Endothelial cell of umbilical vein (primary cell): ENCODE measurements around the gene CYP1A2. TPM values are rescaled to one million over a fixed set of nuclear protein-coding genes. Genes with fewer than 3 reads are reported as not detected.
A peak's percentile ranks its signal among the peaks of the same experiment; 100 is the strongest.

Source experiments
- BruUV-seq: library from RNA; stranded (reverse); fragments of 400-500 nt; replicated peaks from 2 replicates; lab custom pipeline; 2021; lab: Mats Ljungman, UMichigan
- CTCF ChIA-PET: fragments of 300-600, 350-600 bp; sonication (Branson Sonifier 250); formaldehyde crosslinking; loops from one replicate; lab custom pipeline; 2021; ENCODE audit warnings: antibody characterized with exemption, inconsistent platforms; lab: Charles Lee
- POLR2A ChIA-PET: fragments of 300-600, 350-600 bp; sonication (Branson Sonifier 250); formaldehyde crosslinking; loops from one replicate; lab custom pipeline; 2021; ENCODE audit warnings: antibody characterized with exemption, inconsistent platforms; lab: Charles Lee
- DNase-seq: peaks from one replicate; pipeline ENCODE4 v3.0.0-alpha.2; 2011; ENCODE audit warnings: low read depth, low spot score
- FAIRE-seq: peaks from 2 replicates; lab custom pipeline; 2011; peaks lifted over from hg19 to GRCh38; lab: Jason Lieb, UNC
- H2AFZ ChIP-seq: 2 replicates; pipeline ENCODE4 v1.6.0; 2012; ENCODE audit warnings: low read depth, low read length, control low read depth, inconsistent platforms
- H3K27ac ChIP-seq: 2 replicates; pipeline ENCODE4 v1.5.1; 2011; ENCODE audit warnings: low read depth, mild to moderate bottlenecking, control low read depth, low read length, moderate library complexity; ENCODE audit not compliant: insufficient read depth
- H3K27me3 ChIP-seq, 2 experiments: 2 replicates each; pipeline versions ENCODE4 v1.6.0 to v1.6.1; 2011; ENCODE audit warnings: low read length in 2 of 2, mixed read lengths in 1 of 2; ENCODE audit not compliant: control insufficient read depth in 2 of 2, insufficient read depth in 2 of 2
- H3K36me3 ChIP-seq, 2 experiments: 2 replicates in 1 of 2; 3 replicates in 1 of 2; pipeline ENCODE4 v1.5.1; 2011; ENCODE audit warnings: low read length in 2 of 2, mild to moderate bottlenecking in 1 of 2, moderate library complexity in 1 of 2; ENCODE audit not compliant: control insufficient read depth in 2 of 2, insufficient read depth in 2 of 2; ENCODE audit errors: extremely low read depth in 1 of 2
- H3K4me1 ChIP-seq: 3 replicates; pipeline ENCODE4 v1.5.1; 2011; ENCODE audit warnings: mild to moderate bottlenecking, low read length; ENCODE audit not compliant: control insufficient read depth, insufficient read depth; ENCODE audit errors: extremely low read depth
- H3K4me2 ChIP-seq: 2 replicates; pipeline ENCODE4 v1.6.1; 2011; ENCODE audit warnings: low read length, control low read depth, mixed read lengths; ENCODE audit not compliant: insufficient read depth
- H3K4me3 ChIP-seq, 3 experiments: fragments of 200-600 bp in 1 of 3; sonication (generic), shearing (Covaris generic) in 1 of 3; replicated peaks in 1 of 3; 2 replicates each; pipeline ENCODE4 v1.5.1; 2011 to 2016; ENCODE audit warnings: control low read depth in 3 of 3, low read length in 3 of 3, mild to moderate bottlenecking in 2 of 3, inconsistent platforms in 1 of 3, low read depth in 1 of 3, moderate library complexity in 1 of 3; ENCODE audit not compliant: insufficient read depth in 1 of 3
- H3K79me2 ChIP-seq: 2 replicates; pipeline ENCODE4 v1.6.0; 2012; ENCODE audit warnings: low read length, inconsistent platforms; ENCODE audit not compliant: control insufficient read depth, insufficient read depth
- H3K9ac ChIP-seq: replicated peaks from 2 replicates; pipeline ENCODE3; 2011; ENCODE audit warnings: low read length, control low read depth; ENCODE audit not compliant: insufficient read depth; ENCODE audit errors: extremely low read depth
- H3K9me1 ChIP-seq: replicated peaks from 3 replicates; pipeline ENCODE4 v1.6.0; 2011; ENCODE audit warnings: mild to moderate bottlenecking, low read length; ENCODE audit not compliant: control insufficient read depth, insufficient read depth; ENCODE audit errors: extremely low read depth
- H3K9me3 ChIP-seq: replicated peaks from 2 replicates; pipeline ENCODE4 v1.5.1; 2012; ENCODE audit warnings: low read length, inconsistent platforms; ENCODE audit not compliant: control insufficient read depth, insufficient read depth
- H4K20me1 ChIP-seq: replicated peaks from 2 replicates; pipeline ENCODE3; 2011; ENCODE audit warnings: mild to moderate bottlenecking, low read length; ENCODE audit not compliant: control insufficient read depth, insufficient read depth; ENCODE audit errors: extremely low read depth
- FOS ChIP-seq: IDR thresholded peaks from 2 replicates; pipeline ENCODE4 v1.6.1; 2011; ENCODE audit warnings: mild to moderate bottlenecking, low read length, moderate library complexity, borderline replicate concordance; ENCODE audit not compliant: insufficient read depth
- MYC ChIP-seq: IDR thresholded peaks from one replicate; pipeline ENCODE4 v1.6.1; 2011; ENCODE audit warnings: mild to moderate bottlenecking, low read depth, low read length
- POLR2A ChIP-seq: IDR thresholded peaks from 2 replicates; pipeline ENCODE4 v1.6.1; 2012; ENCODE audit warnings: low read depth, mild to moderate bottlenecking, control low read depth, low read length
- POLR2AphosphoS5 ChIP-seq: IDR thresholded peaks from 2 replicates; pipeline ENCODE4 v1.6.1; 2012; ENCODE audit warnings: low read depth, mild to moderate bottlenecking, control low read depth, low read length, moderate library complexity; ENCODE audit not compliant: insufficient read depth
- dilution Hi-C: fragments of 300-500 bp; cut with MboI; formaldehyde crosslinking; loops from one replicate; pipeline ENCODE4 v1.15.0; 2019; ENCODE audit warnings: low sequenced_read_pairs; ENCODE audit not compliant: extremely low pct_ligation_motif_present
- intact Hi-C: fragments of 100-400 bp; cut with micrococcal nuclease; formaldehyde crosslinking; loops from one replicate; pipeline ENCODE4 v1.10.0; 2022
- polyA plus RNA-seq, 4 experiments: library from polyadenylated mRNA; depleted of rRNA in 3 of 4; stranded (reverse) in 3 of 4; unstranded in 1 of 4; fragments of >200 nt; gene quantifications; 2 replicates each; pipeline versions ENCODE4 v1.2.1 to v1.2.3, GENCODE V29; 2011 to 2012; ENCODE audit warnings: missing spikeins in 1 of 4
- total RNA-seq: library from RNA; stranded (reverse); gene quantifications from 2 replicates; pipeline ENCODE4 v1.2.3, GENCODE V29; 2021
- TF ChIP-seq, protein P1 (sequence below), 2 donors: IDR thresholded peaks; 1 replicate in 1 of 2; 2 replicates in 1 of 2; pipeline ENCODE4 v1.5.1; 2011; ENCODE audit warnings: low read length in 2 of 2, mild to moderate bottlenecking in 2 of 2, moderate library complexity in 2 of 2, control low read depth in 1 of 2, inconsistent platforms in 1 of 2, low read depth in 1 of 2; ENCODE audit not compliant: insufficient read depth in 1 of 2; ENCODE audit errors: extremely low read depth in 1 of 2

Gene CYP1A2
- total and polyA plus RNA-seq, 2 donors (not counting 3 experiments of a cell fraction or from before 2014, with no cell fraction given), result not detected

DNA sequence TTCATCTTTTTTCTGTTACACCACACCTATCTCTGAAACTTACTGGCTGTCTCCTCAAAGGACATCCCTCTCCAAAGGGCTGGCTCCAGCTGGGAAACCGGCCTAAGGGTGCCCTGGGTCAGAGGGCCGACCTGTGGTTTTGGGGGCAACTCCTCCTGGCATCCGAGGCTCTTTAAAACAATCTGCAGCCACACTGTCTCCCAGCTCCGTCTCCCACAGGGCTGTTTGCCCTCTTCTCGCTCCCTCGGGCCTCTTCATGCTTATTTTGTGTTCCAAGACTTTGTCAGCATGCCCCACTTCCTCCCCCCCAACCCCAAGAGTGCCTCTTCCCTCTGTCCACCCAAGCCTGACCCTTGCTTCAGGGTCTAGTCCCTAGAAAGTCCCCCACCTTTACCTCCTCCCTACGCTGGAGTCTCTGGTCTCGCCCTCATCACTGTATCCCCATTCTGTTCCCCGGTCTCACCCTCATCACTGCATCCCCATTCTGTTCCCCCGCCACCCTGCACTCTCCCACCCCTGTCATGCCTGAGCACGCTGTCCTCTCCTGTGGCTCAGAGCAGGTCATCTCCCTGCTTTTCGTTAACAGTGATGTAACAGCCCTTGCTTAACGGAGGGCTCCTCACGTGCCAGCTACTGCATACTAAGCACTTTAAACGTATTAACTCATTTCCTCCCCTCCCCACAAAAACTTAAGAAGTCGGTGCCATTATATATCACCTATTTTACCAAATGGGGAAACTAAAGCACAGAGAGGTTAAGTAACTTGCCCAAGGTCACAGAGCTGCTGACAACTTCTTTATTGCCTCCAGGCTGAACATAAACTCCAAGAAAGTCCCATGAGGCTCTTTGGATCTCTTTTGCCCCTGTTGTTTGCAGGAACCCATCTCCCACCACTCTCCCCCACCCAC lies 32.1 kb downstream of the CYP1A2 start:
- Histone ChIP-seq H3K9ac (no peak overlapping the region), H3K36me3 (peaks cover 0 to 3% of the 10 kb centered on the region in 2 experiments), H3K9me1 (no peaks in the 10 kb centered on the region), H3K9me3 (no peaks in the 10 kb centered on the region), H3K27me3 (no peaks in the 10 kb centered on the region), H3K27ac (no peak overlapping the region), H3K4me1 (peaks cover 39% of the 10 kb centered on the region), H4K20me1 (peaks cover 2% of the 10 kb centered on the region), H3K4me3 (peak overlapping the region in 1 of 3 experiments; percentile 43), H3K79me2 (peaks cover 34% of the 10 kb centered on the region), H3K4me2 (peak overlapping the region; percentile 63), H2AFZ (no peak overlapping the region)
- intact Hi-C loops, result loop anchor here (1.0 kb wide), 1 partner anchor 20 kb away; no protein-coding TSS in a partner anchor
- no peak for TF ChIP-seq FOS
- dilution Hi-C loops, result no loop called here
- BruUV-seq, result no TSS peak
- FAIRE-seq, result peak; percentile 48
- DNase-seq, result no peak
- POLR2A ChIA-PET, result no interaction called here
- CTCF ChIA-PET, result interaction anchor here (1.2 to 8.3 kb wide), 9 partner anchors 11 to 170 kb away, joined by 3 to 98 read pairs (median 6); partner anchors contain the start of gene COX5A

DNA sequence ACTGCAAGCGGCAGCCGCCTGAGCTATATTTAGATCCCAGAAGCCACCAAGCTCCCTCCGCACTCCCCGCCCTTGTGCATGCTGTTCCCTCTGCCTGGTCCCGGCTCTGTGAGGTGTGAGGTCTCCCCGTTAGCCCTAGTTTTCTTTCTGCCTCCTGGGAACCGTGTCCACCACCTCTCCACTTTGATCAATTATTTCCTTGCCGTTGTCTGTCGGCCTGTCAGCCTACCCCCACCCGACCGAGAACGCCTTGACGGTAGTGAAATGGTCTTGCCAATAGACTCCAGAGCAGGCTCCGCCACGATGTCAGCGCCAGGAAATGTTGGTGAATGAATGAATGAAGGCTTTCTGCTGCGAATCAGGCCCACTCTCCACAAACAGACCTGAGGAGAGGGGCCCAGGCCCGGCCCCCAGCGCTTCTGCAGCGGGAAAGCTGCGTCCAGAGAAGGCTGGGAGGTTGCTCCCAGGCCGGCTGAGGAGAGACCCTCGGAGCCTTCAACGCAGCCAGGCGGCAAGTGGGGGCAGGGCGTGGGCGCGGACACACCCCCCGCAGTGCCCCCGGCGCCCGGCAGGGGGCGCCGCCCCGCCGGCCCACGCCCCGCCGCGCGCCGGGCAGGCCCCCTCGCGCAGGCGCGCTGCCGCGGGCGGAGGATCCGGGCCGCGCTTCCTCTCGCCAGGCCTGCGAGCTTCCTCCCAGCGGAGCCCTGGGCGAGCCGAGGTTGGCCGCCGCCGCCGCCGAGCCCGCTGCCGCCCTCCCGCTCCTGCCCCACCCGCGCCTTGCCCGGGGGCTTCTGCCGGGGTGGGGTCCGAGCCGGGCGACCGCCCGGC lies 33.0 kb downstream of the CYP1A2 start, which contains the start of gene CSK:
CSK (plus strand) TSS at position 650 of the 828 bp plus-strand sequence. CDS start 16,218 bp downstream, outside the sequence.
- Histone ChIP-seq H3K4me1 (peaks cover 37% of the 10 kb centered on the region), H3K36me3 (peaks cover 0 to 3% of the 10 kb centered on the region in 2 experiments), H3K4me2 (peak within 1 kb of the TSS; percentile 94), H3K79me2 (peaks cover 43% of the 10 kb centered on the region), H3K9me3 (no peaks in the 10 kb centered on the region), H3K9ac (peak within 1 kb of the TSS; percentile 76), H2AFZ (peak within 1 kb of the TSS; percentile 32), H3K27me3 (no peaks in the 10 kb centered on the region), H4K20me1 (peaks cover 2% of the 10 kb centered on the region), H3K27ac (peak within 1 kb of the TSS; percentile 62), H3K9me1 (no peaks in the 10 kb centered on the region), H3K4me3 (peak within 1 kb of the TSS; percentile 88 to 94 (median 90))
- dilution Hi-C loops, result no loop called here
- CTCF ChIA-PET, result interaction anchor here (0.6 to 8.3 kb wide), 20 partner anchors 12 to 248 kb away, joined by 3 to 98 read pairs (median 4); partner anchors contain the start of genes COX5A and RPP25
- no TSS peak for BruUV-seq
- no peak for TF ChIP-seq MYC
- TF ChIP-seq, protein P1, sequence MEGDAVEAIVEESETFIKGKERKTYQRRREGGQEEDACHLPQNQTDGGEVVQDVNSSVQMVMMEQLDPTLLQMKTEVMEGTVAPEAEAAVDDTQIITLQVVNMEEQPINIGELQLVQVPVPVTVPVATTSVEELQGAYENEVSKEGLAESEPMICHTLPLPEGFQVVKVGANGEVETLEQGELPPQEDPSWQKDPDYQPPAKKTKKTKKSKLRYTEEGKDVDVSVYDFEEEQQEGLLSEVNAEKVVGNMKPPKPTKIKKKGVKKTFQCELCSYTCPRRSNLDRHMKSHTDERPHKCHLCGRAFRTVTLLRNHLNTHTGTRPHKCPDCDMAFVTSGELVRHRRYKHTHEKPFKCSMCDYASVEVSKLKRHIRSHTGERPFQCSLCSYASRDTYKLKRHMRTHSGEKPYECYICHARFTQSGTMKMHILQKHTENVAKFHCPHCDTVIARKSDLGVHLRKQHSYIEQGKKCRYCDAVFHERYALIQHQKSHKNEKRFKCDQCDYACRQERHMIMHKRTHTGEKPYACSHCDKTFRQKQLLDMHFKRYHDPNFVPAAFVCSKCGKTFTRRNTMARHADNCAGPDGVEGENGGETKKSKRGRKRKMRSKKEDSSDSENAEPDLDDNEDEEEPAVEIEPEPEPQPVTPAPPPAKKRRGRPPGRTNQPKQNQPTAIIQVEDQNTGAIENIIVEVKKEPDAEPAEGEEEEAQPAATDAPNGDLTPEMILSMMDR (IDR thresholded peaks at IDR 0.05; ENCODE audit: extremely low read depth in 1 of 2, insufficient read depth in 1 of 2, low read depth in 1 of 2, low read length in 2 of 2), result peak; percentile 52 to 65
- TF ChIP-seq POLR2A, result peak; percentile 67
- TF ChIP-seq POLR2AphosphoS5, result peak; percentile 79
- POLR2A ChIA-PET, result no interaction called here
- intact Hi-C loops, result loop anchor here (1.0 kb wide), 1 partner anchor 19 kb away; no protein-coding TSS in a partner anchor
- peak; percentile 60 for FAIRE-seq
- DNase-seq, result peak; percentile 53
